Fibroblast of skin of scalp (primary cell): ENCODE data around the gene ALS2. TPM values are rescaled to one million over a fixed set of nuclear protein-coding genes. Genes with fewer than 3 reads are reported as not detected.
A peak's percentile ranks its signal among the peaks of the same experiment; 100 is the strongest.
"Not testable (repeated sequence)": the region's sequence is repeated elsewhere in the genome, so short reads cannot be mapped to it uniquely, and the experiment has no call there.

Source experiments
- DNase-seq: peaks from one replicate; pipeline ENCODE4 v3.0.0-alpha.2; 2013
- polyA plus RNA-seq, 2 experiments: library from polyadenylated mRNA; unstranded; fragments of 120-200 nt; gene quantifications; one replicate each; pipeline ENCODE4 v1.2.1, GENCODE V29; 2013; ENCODE audit not compliant: insufficient read length in 2 of 2

ALS2 gene
- 20.6 TPM for polyA plus RNA-seq (2013, experiment 1 of 2; ENCODE audit: insufficient read length)
- polyA plus RNA-seq (2013, experiment 2 of 2; ENCODE audit: insufficient read length) = 22.3 TPM

GRCh38 chr2:201780674-201781493, at the start of gene ALS2:
TSS of gene ALS2 (minus strand) at chr2:201780933. CDS start at chr2:201768885, 12,048 bp downstream.
- DNase-seq = peak; percentile 99

- peak; percentile 67 for DNase-seq
These were observed 47.5 kb upstream of the ALS2 start for GRCh38 chr2:201828220-201828619.

- no peak for DNase-seq
These were observed 46.9 kb upstream of the ALS2 start for GRCh38 chr2:201827621-201828020.

GRCh38 chr2:201824212-201824611, 43.5 kb upstream of the ALS2 start:
- DNase-seq = no peak

- DNase-seq = no peak
These were observed 40.3 kb upstream of the ALS2 start for GRCh38 chr2:201821080-201821479.

- DNase-seq = no peak
These were observed 39.8 kb upstream of the ALS2 start for GRCh38 chr2:201820383-201821007.

GRCh38 chr2:201816657-201817575, 36.2 kb upstream of the ALS2 start:
- DNase-seq = peak; percentile 48

GRCh38 chr2:201813996-201814760, 33.4 kb upstream of the ALS2 start:
- peak; percentile 63 for DNase-seq

GRCh38 chr2:201810604-201811003, 29.9 kb upstream of the ALS2 start:
- not testable (repeated sequence) for DNase-seq

GRCh38 chr2:201809633-201810032, 28.9 kb upstream of the ALS2 start:
- DNase-seq = no peak

GRCh38 chr2:201808027-201808426, 27.3 kb upstream of the ALS2 start:
- no peak for DNase-seq

GRCh38 chr2:201807452-201807999, 26.8 kb upstream of the ALS2 start:
- DNase-seq = peak; percentile 95

GRCh38 chr2:201806442-201807170, 25.9 kb upstream of the ALS2 start, which contains the start of gene CDK15:
TSS of gene CDK15 (plus strand) at chr2:201806537. CDS start at chr2:201806665, 128 bp downstream.
- peak; percentile 52 for DNase-seq

GRCh38 chr2:201798914-201799285, 18.2 kb upstream of the ALS2 start:
- peak; percentile 69 for DNase-seq

- DNase-seq = peak; percentile 95
These were observed 17.6 kb upstream of the ALS2 start for GRCh38 chr2:201798252-201798913.

- peak; percentile 92 for DNase-seq
These were observed 16.6 kb upstream of the ALS2 start for GRCh38 chr2:201797175-201797840.

- DNase-seq = no peak
These were observed 15.7 kb upstream of the ALS2 start for GRCh38 chr2:201796478-201796865.

- peak; percentile 77 for DNase-seq
These were observed 15.1 kb upstream of the ALS2 start for GRCh38 chr2:201795607-201796477.

GRCh38 chr2:201794294-201794693, 13.6 kb upstream of the ALS2 start:
- peak; percentile 46 for DNase-seq
